Neural progenitor cell (in vitro differentiated cells): ENCODE data around the gene ACOT6. TPM values are rescaled to one million over a fixed set of nuclear protein-coding genes. Genes with fewer than 3 reads are reported as not detected.
"Not testable (repeated sequence)": the region's sequence is repeated elsewhere in the genome, so short reads cannot be mapped to it uniquely, and the experiment has no call there.

Source experiments
- DNase-seq: peaks from one replicate; pipeline ENCODE4 v3.0.0-alpha.2; 2016; ENCODE audit warnings: low spot score
- H2AFZ ChIP-seq: fragments of 200-600 bp; sonication (generic); replicated peaks from 2 replicates; pipeline ENCODE4 v1.6.1; 2016; ENCODE audit warnings: antibody characterized with exemption
- H3F3A ChIP-seq: fragments of 200-600 bp; sonication (generic); 2 replicates; pipeline ENCODE4 v1.6.1; 2016; ENCODE audit warnings: antibody characterized with exemption, low read depth
- H3K27ac ChIP-seq: fragments of 200-600 bp; sonication (generic); 2 replicates; pipeline ENCODE4 v1.5.1; 2016; ENCODE audit warnings: mild to moderate bottlenecking
- H3K27me3 ChIP-seq: fragments of 200-600 bp; sonication (generic); 2 replicates; pipeline ENCODE4 v1.6.1; 2016; ENCODE audit warnings: mild to moderate bottlenecking, moderate library complexity
- H3K36me3 ChIP-seq: fragments of 200-600 bp; sonication (generic); 2 replicates; pipeline ENCODE4 v1.5.1; 2016
- H3K4me1 ChIP-seq: fragments of 200-600 bp; sonication (generic); 2 replicates; pipeline ENCODE4 v1.6.1; 2016; ENCODE audit warnings: mixed run types
- H3K4me2 ChIP-seq: fragments of 200-600 bp; sonication (generic); 2 replicates; pipeline ENCODE4 v1.6.1; 2016
- H3K4me3 ChIP-seq: fragments of 200-600 bp; sonication (generic); 2 replicates; pipeline ENCODE4 v1.5.1; 2016
- H3K79me2 ChIP-seq: fragments of 200-600 bp; sonication (generic); 2 replicates; pipeline ENCODE4 v1.6.1; 2016; ENCODE audit warnings: low read depth
- H3K9ac ChIP-seq: fragments of 200-600 bp; sonication (generic); 2 replicates; pipeline ENCODE4 v1.6.1; 2016
- H3K9me3 ChIP-seq: fragments of 200-600 bp; sonication (generic); 2 replicates; pipeline ENCODE4 v1.5.1; 2016; ENCODE audit warnings: low read depth
- H4K20me1 ChIP-seq: fragments of 200-600 bp; sonication (generic); 2 replicates; pipeline ENCODE4 v1.6.1; 2016; ENCODE audit warnings: low read depth
- H3K27ac Mint-ChIP-seq: 3 replicates; pipeline ENCODE4 v1.8.0; 2021; ENCODE audit warnings: mixed read lengths
- H3K27me3 Mint-ChIP-seq: 2 replicates; pipeline ENCODE4 v1.8.0; 2022; ENCODE audit warnings: low read depth, mild to moderate bottlenecking, inconsistent platforms, moderate library complexity, mixed read lengths; ENCODE audit not compliant: insufficient read depth
- H3K36me3 Mint-ChIP-seq: 3 replicates; pipeline ENCODE4 v1.8.0; 2021; ENCODE audit warnings: mixed read lengths
- H3K4me1 Mint-ChIP-seq: 3 replicates; pipeline ENCODE4 v1.8.0; 2021; ENCODE audit warnings: mixed read lengths
- H3K4me3 Mint-ChIP-seq: 3 replicates; pipeline ENCODE4 v1.8.0; 2021; ENCODE audit warnings: mild to moderate bottlenecking, moderate library complexity, mixed read lengths
- H3K9me3 Mint-ChIP-seq: 3 replicates; pipeline ENCODE4 v1.8.0; 2020; ENCODE audit warnings: mixed read lengths
- EZH2 ChIP-seq: fragments of 200-600 bp; sonication (generic); IDR thresholded peaks from 2 replicates; pipeline ENCODE4 v1.6.1; 2017; ENCODE audit warnings: antibody characterized with exemption, mild to moderate bottlenecking, moderate library complexity
- EZH2phosphoT487 ChIP-seq: fragments of 200-600 bp; sonication (generic); IDR thresholded peaks from 2 replicates; pipeline ENCODE4 v1.6.1; 2017; ENCODE audit warnings: antibody characterized with exemption
- total RNA-seq: library from RNA; depleted of rRNA; stranded (reverse); fragments of >200 nt; gene quantifications from 2 replicates; pipeline ENCODE4 v1.2.3, GENCODE V29; 2015; ENCODE audit warnings: low replicate concordance
- TF ChIP-seq, protein P1 (sequence below): fragments of 200-600 bp; sonication (generic); IDR thresholded peaks from 2 replicates; pipeline ENCODE4 v1.5.1; 2017; ENCODE audit warnings: antibody characterized with exemption, mild to moderate bottlenecking

ACOT6 gene
- total RNA-seq, 1 donor from 2014 or later, result not detected

DNA sequence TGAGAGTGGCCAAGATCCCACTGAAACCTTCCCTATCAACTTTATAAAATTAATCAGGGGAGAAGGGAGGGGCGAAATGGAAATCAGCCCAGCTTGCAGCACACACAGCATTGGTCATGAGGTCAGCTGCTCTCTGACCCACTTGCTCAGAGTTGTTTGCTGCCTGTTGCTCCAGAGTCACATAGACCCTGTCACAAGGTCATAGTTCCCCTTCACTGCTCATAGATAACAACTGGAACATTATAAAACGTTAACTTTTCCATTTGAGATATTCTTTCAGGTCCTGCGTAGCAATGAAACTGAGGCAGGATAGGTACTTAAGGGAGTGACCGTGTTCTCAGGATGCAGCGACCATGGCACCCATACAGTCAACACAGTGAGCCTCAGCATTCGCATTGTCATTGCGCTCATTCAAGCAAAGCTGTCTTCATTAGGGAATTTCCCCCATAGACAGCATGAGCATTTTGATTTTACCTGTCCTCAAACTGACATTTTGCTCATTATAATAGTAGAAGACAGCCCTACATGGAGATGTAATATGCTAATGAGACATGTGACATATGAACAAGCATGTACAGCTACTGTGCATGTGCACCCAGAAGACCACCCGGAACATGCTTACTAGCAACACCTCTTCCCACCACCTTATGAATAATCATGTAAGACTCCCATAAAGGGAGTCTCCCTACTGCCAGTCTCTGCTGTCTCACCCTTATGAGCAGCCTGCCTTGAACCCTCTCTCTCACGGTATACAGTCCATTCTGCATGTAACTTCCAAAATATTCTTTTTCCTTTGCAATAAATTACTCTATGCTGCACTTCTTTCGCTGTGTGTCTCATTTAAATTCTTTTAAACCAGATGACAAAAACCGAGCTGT lies 30.0 kb upstream of the ACOT6 start:
- not testable (repeated sequence) for H3F3A ChIP-seq, H3K4me2 ChIP-seq, H3K36me3 Mint-ChIP-seq, H3K27ac Mint-ChIP-seq, H3K27ac ChIP-seq, H3K4me1 Mint-ChIP-seq, H3K9ac ChIP-seq, H2AFZ ChIP-seq, H3K36me3 ChIP-seq, H3K9me3 Mint-ChIP-seq, H3K4me1 ChIP-seq, H3K79me2 ChIP-seq, H3K4me3 Mint-ChIP-seq, H3K4me3 ChIP-seq, H3K27me3 ChIP-seq, H4K20me1 ChIP-seq, H3K27me3 Mint-ChIP-seq, DNase-seq, H3K9me3 ChIP-seq

DNA sequence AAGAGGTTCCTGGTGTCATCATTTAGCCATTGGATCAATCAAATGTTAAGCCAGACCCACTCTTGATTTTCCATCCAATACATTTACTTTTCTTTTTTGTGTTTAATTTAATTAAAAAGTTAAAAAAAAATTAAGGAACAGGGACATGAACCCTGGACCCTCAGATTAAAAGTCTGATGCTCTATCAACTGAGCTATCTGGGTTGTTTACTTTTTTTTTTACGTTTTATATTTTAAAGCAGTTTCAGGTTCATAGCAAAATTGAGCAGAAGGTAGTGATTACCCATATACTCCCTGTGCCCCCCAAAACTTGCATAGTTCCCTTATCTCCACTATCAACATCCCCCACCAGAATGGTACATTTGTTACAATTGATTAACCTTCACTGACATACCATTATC lies 23.6 kb upstream of the ACOT6 start:
- Histone ChIP-seq H4K20me1 (no peaks in the 10 kb centered on the region), H3K9ac (no peak overlapping the region), H3K4me1 (no peaks in the 10 kb centered on the region), H3K79me2 (no peaks in the 10 kb centered on the region), H3K9me3 (no peaks in the 10 kb centered on the region), H3K4me2 (no peak overlapping the region), H3K36me3 (no peaks in the 10 kb centered on the region), H3K27me3 (peaks cover 27% of the 10 kb centered on the region), H2AFZ (no peak overlapping the region), H3K27ac (no peak overlapping the region), H3F3A (no peaks in the 10 kb centered on the region), H3K4me3 (no peak overlapping the region)
- TF ChIP-seq, protein P1, sequence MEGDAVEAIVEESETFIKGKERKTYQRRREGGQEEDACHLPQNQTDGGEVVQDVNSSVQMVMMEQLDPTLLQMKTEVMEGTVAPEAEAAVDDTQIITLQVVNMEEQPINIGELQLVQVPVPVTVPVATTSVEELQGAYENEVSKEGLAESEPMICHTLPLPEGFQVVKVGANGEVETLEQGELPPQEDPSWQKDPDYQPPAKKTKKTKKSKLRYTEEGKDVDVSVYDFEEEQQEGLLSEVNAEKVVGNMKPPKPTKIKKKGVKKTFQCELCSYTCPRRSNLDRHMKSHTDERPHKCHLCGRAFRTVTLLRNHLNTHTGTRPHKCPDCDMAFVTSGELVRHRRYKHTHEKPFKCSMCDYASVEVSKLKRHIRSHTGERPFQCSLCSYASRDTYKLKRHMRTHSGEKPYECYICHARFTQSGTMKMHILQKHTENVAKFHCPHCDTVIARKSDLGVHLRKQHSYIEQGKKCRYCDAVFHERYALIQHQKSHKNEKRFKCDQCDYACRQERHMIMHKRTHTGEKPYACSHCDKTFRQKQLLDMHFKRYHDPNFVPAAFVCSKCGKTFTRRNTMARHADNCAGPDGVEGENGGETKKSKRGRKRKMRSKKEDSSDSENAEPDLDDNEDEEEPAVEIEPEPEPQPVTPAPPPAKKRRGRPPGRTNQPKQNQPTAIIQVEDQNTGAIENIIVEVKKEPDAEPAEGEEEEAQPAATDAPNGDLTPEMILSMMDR, result no peak
- TF ChIP-seq EZH2 (no peak), EZH2phosphoT487 (no peak)
- H3K4me3 Mint-ChIP-seq, result no peak overlapping the region
- DNase-seq, result no peak
- H3K4me1 Mint-ChIP-seq, result no peaks in the 10 kb centered on the region
- no peak overlapping the region for H3K27ac Mint-ChIP-seq
- H3K27me3 Mint-ChIP-seq, result peaks cover 25% of the 10 kb centered on the region
- peaks cover 8% of the 10 kb centered on the region for H3K9me3 Mint-ChIP-seq
- H3K36me3 Mint-ChIP-seq, result no peaks in the 10 kb centered on the region

DNA sequence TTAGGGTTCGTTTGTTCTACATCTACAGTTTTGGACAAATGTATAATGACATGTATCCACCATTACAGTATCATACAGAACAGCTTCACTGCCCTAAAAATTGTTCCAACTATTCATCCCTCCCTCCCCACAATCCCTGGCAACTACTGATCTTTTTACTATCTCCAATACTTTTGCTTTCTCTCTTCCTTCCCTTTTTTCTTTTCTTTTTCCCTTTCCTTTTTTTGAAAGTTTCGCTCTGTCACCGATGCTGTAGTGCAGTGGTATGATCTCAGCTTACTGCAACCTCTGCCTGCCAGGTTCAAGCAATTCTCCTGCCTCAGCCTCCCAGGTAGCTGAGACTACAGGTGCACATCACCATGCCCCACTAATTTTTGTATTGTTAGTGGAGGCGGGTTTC lies 23.2 kb upstream of the ACOT6 start:
- Histone ChIP-seq H3K9me3 (no peaks in the 10 kb centered on the region), H3K27ac (no peak overlapping the region), H3K9ac (no peak overlapping the region), H3K79me2 (no peaks in the 10 kb centered on the region), H3F3A (no peaks in the 10 kb centered on the region), H3K4me3 (no peak overlapping the region), H3K36me3 (no peaks in the 10 kb centered on the region), H4K20me1 (no peaks in the 10 kb centered on the region), H2AFZ (no peak overlapping the region), H3K4me1 (no peaks in the 10 kb centered on the region), H3K4me2 (no peak overlapping the region), H3K27me3 (peaks cover 31% of the 10 kb centered on the region)
- TF ChIP-seq EZH2phosphoT487 (no peak), EZH2 (no peak)
- TF ChIP-seq, protein P1, result no peak
- no peaks in the 10 kb centered on the region for H3K4me1 Mint-ChIP-seq
- H3K36me3 Mint-ChIP-seq, result no peaks in the 10 kb centered on the region
- no peak overlapping the region for H3K4me3 Mint-ChIP-seq
- peaks cover 26% of the 10 kb centered on the region for H3K27me3 Mint-ChIP-seq
- H3K27ac Mint-ChIP-seq, result no peak overlapping the region
- DNase-seq, result no peak
- peaks cover 8% of the 10 kb centered on the region for H3K9me3 Mint-ChIP-seq

DNA sequence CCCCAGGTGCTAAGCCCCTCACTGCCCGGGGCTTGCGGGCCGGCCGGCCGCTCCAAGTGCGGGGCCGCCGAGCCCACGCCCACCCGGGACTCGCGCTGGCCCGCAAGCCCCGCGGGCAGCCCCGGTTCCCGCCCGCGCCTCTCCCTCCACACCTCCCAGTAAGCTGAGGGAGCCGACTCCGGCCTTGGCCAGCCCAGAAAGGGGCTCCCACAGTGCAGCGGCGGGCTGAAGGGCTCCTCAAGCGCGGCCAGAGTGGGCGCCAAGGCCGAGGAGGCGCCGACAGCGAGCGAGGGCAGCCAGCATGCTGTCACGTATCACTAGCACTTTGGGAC lies 21.7 kb upstream of the ACOT6 start:
- H3K36me3 Mint-ChIP-seq, H3K4me3 ChIP-seq, H3K9me3 Mint-ChIP-seq, H2AFZ ChIP-seq, H3K4me2 ChIP-seq, H3K79me2 ChIP-seq, H3F3A ChIP-seq, H3K27ac ChIP-seq, H3K27ac Mint-ChIP-seq, H3K9me3 ChIP-seq, H3K36me3 ChIP-seq, H3K4me3 Mint-ChIP-seq, H4K20me1 ChIP-seq, H3K9ac ChIP-seq, H3K4me1 ChIP-seq, H3K4me1 Mint-ChIP-seq, DNase-seq: not testable (repeated sequence)
- H3K27me3 Mint-ChIP-seq, result peaks cover 26% of the 10 kb centered on the region
- peaks cover 31% of the 10 kb centered on the region for H3K27me3 ChIP-seq
